B cell (primary cell): ENCODE results near the gene NAB2. TPM values are rescaled to one million over a fixed set of nuclear protein-coding genes. Genes with fewer than 3 reads are reported as not detected.

ENCODE experiments used
- ATAC-seq: fragments of 200-7000 bp; cut with Tn5 transposase; one replicate; pipeline ENCODE4 v1.10.0; 2021; ENCODE audit warnings: low read depth, mild to moderate bottlenecking, moderate number of reproducible peaks, moderate library complexity
- CTCF ChIA-PET: fragments of 350-600 bp; sonication (Branson Sonifier 250); formaldehyde crosslinking; loops from one replicate; lab custom pipeline; 2021; ENCODE audit warnings: antibody characterized with exemption, inconsistent platforms; lab: Charles Lee
- POLR2A ChIA-PET: fragments of 350-600 bp; sonication (Branson Sonifier 250); formaldehyde crosslinking; loops from one replicate; lab custom pipeline; 2021; ENCODE audit warnings: antibody characterized with exemption; lab: Charles Lee
- DNase-seq: peaks from one replicate; pipeline ENCODE4 v3.0.0; 2013
- H2AFZ ChIP-seq: 2 replicates; pipeline ENCODE4 v1.6.1; 2012; ENCODE audit warnings: mild to moderate bottlenecking, low read depth, low read length; ENCODE audit not compliant: insufficient read depth, poor library complexity, severe bottlenecking
- H3K27ac ChIP-seq, 2 donors: 1 replicate in 1 of 2; 2 replicates in 1 of 2; pipeline ENCODE4 v1.5.1; 2012 to 2013; ENCODE audit warnings: low read length in 2 of 2, mild to moderate bottlenecking in 2 of 2, moderate library complexity in 1 of 2
- H3K27me3 ChIP-seq, 4 experiments: fragments of 200-600 bp in 1 of 4; sonication (generic) in 1 of 4; replicated peaks in 1 of 4; 1 replicate in 2 of 4; 2 replicates in 2 of 4; pipeline versions ENCODE4 v1.6.1 to v1.7.0; 2013 to 2016; ENCODE audit warnings: low read length in 3 of 4, mild to moderate bottlenecking in 2 of 4, mixed read lengths in 1 of 4, moderate library complexity in 1 of 4; ENCODE audit not compliant: insufficient read depth in 4 of 4, control insufficient read depth in 3 of 4; ENCODE audit errors: control extremely low read depth in 1 of 4
- H3K36me3 ChIP-seq, 2 experiments: replicated peaks in 1 of 2; 1 replicate in 1 of 2; 2 replicates in 1 of 2; pipeline versions ENCODE4 v1.6.1 to v1.7.1; 2013; ENCODE audit warnings: low read length in 1 of 2; ENCODE audit not compliant: insufficient read depth in 2 of 2, control insufficient read depth in 1 of 2; ENCODE audit errors: control extremely low read depth in 1 of 2, extremely low read depth in 1 of 2
- H3K4me1 ChIP-seq, 2 donors: fragments of 200-600 bp in 1 of 2; sonication (generic) in 1 of 2; 1 replicate in 1 of 2; 2 replicates in 1 of 2; pipeline versions ENCODE4 v1.5.1 to v1.6.1; 2013 to 2017; ENCODE audit warnings: low read length in 2 of 2; ENCODE audit not compliant: control insufficient read depth in 2 of 2, insufficient read depth in 2 of 2
- H3K4me2 ChIP-seq: replicated peaks from 2 replicates; pipeline ENCODE3; 2012; ENCODE audit warnings: mild to moderate bottlenecking, low read depth, low read length; ENCODE audit not compliant: poor library complexity, severe bottlenecking
- H3K4me3 ChIP-seq, 5 experiments: fragments of 200-600 bp in 1 of 5; sonication (generic) in 1 of 5; 1 replicate in 3 of 5; 2 replicates in 2 of 5; pipeline versions ENCODE4 v1.5.1 to v1.7.0; 2011 to 2016; ENCODE audit warnings: low read length in 4 of 5, mild to moderate bottlenecking in 4 of 5, low read depth in 2 of 5, control low read depth in 1 of 5, moderate library complexity in 1 of 5; ENCODE audit not compliant: insufficient read depth in 1 of 5; ENCODE audit errors: control extremely low read depth in 1 of 5, extremely low read depth in 1 of 5
- H3K79me2 ChIP-seq: fragments of 200-600 bp; sonication (generic); one replicate; pipeline ENCODE4 v1.6.0; 2016; ENCODE audit warnings: low read length; ENCODE audit not compliant: control insufficient read depth, insufficient read depth
- H3K9ac ChIP-seq: fragments of 200-600 bp; sonication (generic); 2 replicates; pipeline ENCODE4 v1.6.1; 2017; ENCODE audit warnings: mild to moderate bottlenecking, low read length, moderate library complexity
- H3K9me3 ChIP-seq, 3 donors: one replicate each; pipeline versions ENCODE4 v1.6.1 to v1.7.1; 2013; ENCODE audit warnings: low read length in 2 of 3; ENCODE audit not compliant: control insufficient read depth in 2 of 3, insufficient read depth in 1 of 3; ENCODE audit errors: control extremely low read depth in 1 of 3
- H4K20me1 ChIP-seq: 2 replicates; pipeline ENCODE4 v1.6.0; 2012; ENCODE audit warnings: mild to moderate bottlenecking, low read length; ENCODE audit not compliant: insufficient read depth, control insufficient read depth, poor library complexity, severe bottlenecking
- H3K27ac Mint-ChIP-seq: one replicate; pipeline ENCODE4 v1.8.0; 2021; ENCODE audit warnings: mixed read lengths
- H3K27me3 Mint-ChIP-seq: one replicate; pipeline ENCODE4 v1.8.0; 2021; ENCODE audit warnings: mixed read lengths
- H3K4me1 Mint-ChIP-seq: one replicate; pipeline ENCODE4 v1.8.0; 2021; ENCODE audit warnings: mixed read lengths
- H3K4me3 Mint-ChIP-seq: one replicate; pipeline ENCODE4 v1.8.0; 2021; ENCODE audit warnings: mixed read lengths
- H3K9me3 Mint-ChIP-seq: one replicate; pipeline ENCODE4 v1.8.0; 2022; ENCODE audit warnings: mixed read lengths; ENCODE audit not compliant: insufficient read depth
- EZH2 ChIP-seq: IDR thresholded peaks from 2 replicates; pipeline ENCODE4 v1.6.1; 2012; ENCODE audit warnings: borderline replicate concordance, low read depth, mild to moderate bottlenecking, moderate library complexity, low read length; ENCODE audit not compliant: insufficient read depth, poor library complexity, severe bottlenecking
- WGBS: methylation state at CpG from one replicate; pipeline ENCODE4 v1.1.5; 2013; ENCODE audit warnings: missing lambda C conversion rate; ENCODE audit not compliant: insufficient coverage; 5-methylcytosine and 5-hydroxymethylcytosine counted together
- intact Hi-C: fragments of 100-400 bp; cut with micrococcal nuclease; formaldehyde crosslinking; loops from one replicate; pipeline ENCODE4 v1.10.0; 2022
- polyA plus RNA-seq: library from polyadenylated mRNA; depleted of rRNA; stranded (reverse); fragments of >200 nt; gene quantifications from 2 replicates; pipeline ENCODE4 v1.2.3, GENCODE V29; 2012
- total RNA-seq, 2 donors: library from RNA; stranded (reverse); fragments of 120-200 nt in 1 of 2; gene quantifications; 1 replicate in 1 of 2; 2 replicates in 1 of 2; pipeline versions ENCODE4 v1.2.3 to v1.2.4, GENCODE V29; 2013 to 2022
- TF ChIP-seq, protein P1 (sequence below): fragments of 200-600 bp; IDR thresholded peaks from one replicate; pipeline ENCODE4 v1.8.0; 2022; ENCODE audit warnings: antibody characterized with exemption, mild to moderate bottlenecking

NAB2 gene
- total and polyA plus RNA-seq, 2 donors (not counting 1 experiment from before 2014, with no cell fraction given) = 6.7 to 52.1 TPM

DNA sequence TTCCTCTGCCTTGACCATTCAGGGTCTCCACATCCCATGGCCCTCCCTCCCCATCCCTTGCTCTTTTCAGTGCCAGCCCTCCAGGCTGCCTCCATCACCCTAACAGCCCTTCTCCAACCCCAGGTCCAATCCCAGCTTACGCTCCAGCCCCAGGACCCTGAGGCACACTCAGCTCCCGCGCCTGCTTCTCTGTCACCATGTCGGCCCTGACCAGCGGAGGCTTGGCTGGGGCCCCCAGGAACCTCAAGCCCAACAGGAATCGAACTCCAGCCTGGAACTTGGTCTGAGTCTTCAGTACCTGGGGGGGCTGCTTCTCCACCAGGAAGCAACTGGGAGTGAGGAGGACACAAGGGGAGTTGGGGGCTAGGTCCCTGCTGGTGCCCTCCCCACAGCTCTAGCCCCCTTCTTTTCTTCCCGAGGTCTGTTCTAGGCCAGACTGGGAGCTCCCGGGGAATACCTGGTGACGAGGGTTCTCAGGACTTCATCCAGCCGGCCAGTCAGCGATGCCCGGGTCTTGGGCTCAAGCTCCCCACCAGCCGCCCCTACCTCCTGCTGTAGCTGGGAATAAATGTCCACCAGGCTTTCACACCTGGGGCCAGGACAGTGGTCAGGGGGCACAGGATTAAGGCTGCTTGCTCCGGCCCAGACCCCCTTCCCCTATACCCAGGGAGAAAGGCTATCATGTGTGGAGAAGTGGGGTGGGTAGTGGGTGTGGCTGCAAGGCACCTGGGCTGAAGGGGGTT, 16.3 kb downstream of the NAB2 start:
- Histone ChIP-seq H3K9ac (no peak overlapping the region), H3K36me3 (peaks cover 2 to 77% of the 10 kb centered on the region in 2 experiments), H3K27me3 (no peaks in the 10 kb centered on the region), H3K4me2 (no peak overlapping the region), H3K9me3 (no peaks in the 10 kb centered on the region), H3K27ac (peak overlapping the region in 1 of 2 donors; percentile 15), H2AFZ (no peak overlapping the region), H3K79me2 (peaks cover 54% of the 10 kb centered on the region), H4K20me1 (peaks cover 74% of the 10 kb centered on the region), H3K4me1 (peaks cover 16 to 33% of the 10 kb centered on the region in 2 donors), H3K4me3 (no peak overlapping the region)
- DNase-seq (peak; percentile 10), ATAC-seq (no peak)
- WGBS = 91% methylated on average over 13 of the region's 14 CpGs
- Mint-ChIP-seq H3K27me3 (no peaks in the 10 kb centered on the region), H3K27ac (peak overlapping the region; percentile 20), H3K4me3 (no peak overlapping the region), H3K4me1 (peaks cover 46% of the 10 kb centered on the region), H3K9me3 (no peaks in the 10 kb centered on the region)
- CTCF ChIA-PET = interaction anchor here (2.4 to 14.2 kb wide), 2 partner anchors 12 to 19 kb away, joined by 7 to 246 read pairs; partner anchors contain the start of gene NAB2
- intact Hi-C loops = no loop called here
- POLR2A ChIA-PET = interaction anchor here (2.0 kb wide), 1 partner anchor 11 kb away, joined by 5 read pairs; no protein-coding TSS in a partner anchor
- TF ChIP-seq, protein P1, sequence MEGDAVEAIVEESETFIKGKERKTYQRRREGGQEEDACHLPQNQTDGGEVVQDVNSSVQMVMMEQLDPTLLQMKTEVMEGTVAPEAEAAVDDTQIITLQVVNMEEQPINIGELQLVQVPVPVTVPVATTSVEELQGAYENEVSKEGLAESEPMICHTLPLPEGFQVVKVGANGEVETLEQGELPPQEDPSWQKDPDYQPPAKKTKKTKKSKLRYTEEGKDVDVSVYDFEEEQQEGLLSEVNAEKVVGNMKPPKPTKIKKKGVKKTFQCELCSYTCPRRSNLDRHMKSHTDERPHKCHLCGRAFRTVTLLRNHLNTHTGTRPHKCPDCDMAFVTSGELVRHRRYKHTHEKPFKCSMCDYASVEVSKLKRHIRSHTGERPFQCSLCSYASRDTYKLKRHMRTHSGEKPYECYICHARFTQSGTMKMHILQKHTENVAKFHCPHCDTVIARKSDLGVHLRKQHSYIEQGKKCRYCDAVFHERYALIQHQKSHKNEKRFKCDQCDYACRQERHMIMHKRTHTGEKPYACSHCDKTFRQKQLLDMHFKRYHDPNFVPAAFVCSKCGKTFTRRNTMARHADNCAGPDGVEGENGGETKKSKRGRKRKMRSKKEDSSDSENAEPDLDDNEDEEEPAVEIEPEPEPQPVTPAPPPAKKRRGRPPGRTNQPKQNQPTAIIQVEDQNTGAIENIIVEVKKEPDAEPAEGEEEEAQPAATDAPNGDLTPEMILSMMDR = no peak
- TF ChIP-seq EZH2 = no peak
